ENCODE data around the gene CD48.

The CD48 gene

GRCh38 chr1:160630523-160631451 is 80.8 kb downstream of the CD48 start:
- DNase-seq, result no peak

GRCh38 chr1:160629286-160630210 is 82.1 kb downstream of the CD48 start:
- DNase-seq, result no peak

GRCh38 chr1:160628799-160629263 is 82.8 kb downstream of the CD48 start:
- DNase-seq, result no peak
